Heart left ventricle (tissue), 13 donors: ENCODE results near the gene HSD3B2.

Source experiments
- CTCF ChIP-seq, 12 donors: fragments of 200-600 bp; sonication (generic) in 4 of 12; IDR thresholded peaks; one replicate each; pipeline versions ENCODE4 v1.5.0 to v1.8.0; 2018 to 2022; ENCODE audit warnings: antibody characterized with exemption in 12 of 12, mild to moderate bottlenecking in 5 of 12
- POLR2A ChIP-seq, 2 donors: fragments of 450-650 bp; IDR thresholded peaks; one replicate each; pipeline ENCODE4 v1.6.1; 2017; ENCODE audit warnings: antibody characterized with exemption in 2 of 2, mild to moderate bottlenecking in 2 of 2, moderate library complexity in 2 of 2
- donor health status: ischemic (EF 13 %, LVEDD 7.1; RV severe dilation, severe dysfunction).
- donor health status: DM: no; HTN: yes; CAD: no.
- donor health status: DM: no; HTN: no; CAD: no.
- donor health status: ischemic (EF 25% LVEDD 6.9; RV normal size, moderate dysfunction).
- donor health status: ischemic (EF 25% LVEDD 5.7; RV mildly dilated, moderate dysfunction).
- donor health status: ischemic (EF 35%, LVEDD 5.7; RV mildly dilated, moderate dysfunction).
- donor health status: nonischemic (EF 11% LVEDD 7.7; RV severe dilation, severe dysfunction).
- donor health status: DM: yes; HTN: yes; CAD: no.
- donor health status: PGD.
- donor health status: ischemic (EF 29% LVEDD 5.4; RV normal size, mild dysfunction).
- donor health status: nonischemic (EF 23%, LVEDD 6.1; RV moderate dilation, normal function).

DNA sequence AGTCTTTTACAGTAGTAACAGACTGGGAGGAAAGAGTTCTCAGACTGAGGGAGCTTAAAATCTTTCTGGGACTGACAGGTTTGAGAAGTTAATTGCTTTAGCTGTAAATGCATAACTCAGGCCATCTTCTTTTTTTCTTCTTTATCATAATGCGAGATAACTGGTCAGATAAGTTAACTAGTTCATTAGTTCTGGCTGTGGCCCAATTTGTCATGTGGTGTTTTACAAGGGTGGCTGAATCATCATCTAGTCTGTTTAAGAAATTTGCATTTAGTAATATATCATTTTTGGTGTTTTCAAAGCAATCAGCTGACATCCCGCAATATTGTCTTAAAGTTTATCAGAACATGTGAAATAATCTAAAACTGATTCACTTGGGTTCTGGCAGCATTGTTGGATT, 14.0 kb downstream of the HSD3B2 start:
- TF ChIP-seq CTCF (IDR thresholded peaks at IDR 0.05), result no peak
- no peak for TF ChIP-seq POLR2A (IDR thresholded peaks at IDR 0.05)
